ENCODE results near the gene KREMEN2.

Gene KREMEN2

GRCh38 chr16:2963723-2964474 is at the start of gene KREMEN2:
TSS of gene KREMEN2 (plus strand) at chr16:2964275. CDS start at chr16:2964521, 246 bp downstream.
- peak within 1 kb of the TSS; percentile 54 for H3K4me3 ChIP-seq (ENCODE audit: low read depth, low read length)
- TF ChIP-seq, protein P1, sequence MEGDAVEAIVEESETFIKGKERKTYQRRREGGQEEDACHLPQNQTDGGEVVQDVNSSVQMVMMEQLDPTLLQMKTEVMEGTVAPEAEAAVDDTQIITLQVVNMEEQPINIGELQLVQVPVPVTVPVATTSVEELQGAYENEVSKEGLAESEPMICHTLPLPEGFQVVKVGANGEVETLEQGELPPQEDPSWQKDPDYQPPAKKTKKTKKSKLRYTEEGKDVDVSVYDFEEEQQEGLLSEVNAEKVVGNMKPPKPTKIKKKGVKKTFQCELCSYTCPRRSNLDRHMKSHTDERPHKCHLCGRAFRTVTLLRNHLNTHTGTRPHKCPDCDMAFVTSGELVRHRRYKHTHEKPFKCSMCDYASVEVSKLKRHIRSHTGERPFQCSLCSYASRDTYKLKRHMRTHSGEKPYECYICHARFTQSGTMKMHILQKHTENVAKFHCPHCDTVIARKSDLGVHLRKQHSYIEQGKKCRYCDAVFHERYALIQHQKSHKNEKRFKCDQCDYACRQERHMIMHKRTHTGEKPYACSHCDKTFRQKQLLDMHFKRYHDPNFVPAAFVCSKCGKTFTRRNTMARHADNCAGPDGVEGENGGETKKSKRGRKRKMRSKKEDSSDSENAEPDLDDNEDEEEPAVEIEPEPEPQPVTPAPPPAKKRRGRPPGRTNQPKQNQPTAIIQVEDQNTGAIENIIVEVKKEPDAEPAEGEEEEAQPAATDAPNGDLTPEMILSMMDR (IDR thresholded peaks at IDR 0.05; ENCODE audit: borderline replicate concordance, insufficient read depth, low read depth, low read length), result 0 out of 2 replicates have a peak, but pooled peaks have one; percentile 11

DNA sequence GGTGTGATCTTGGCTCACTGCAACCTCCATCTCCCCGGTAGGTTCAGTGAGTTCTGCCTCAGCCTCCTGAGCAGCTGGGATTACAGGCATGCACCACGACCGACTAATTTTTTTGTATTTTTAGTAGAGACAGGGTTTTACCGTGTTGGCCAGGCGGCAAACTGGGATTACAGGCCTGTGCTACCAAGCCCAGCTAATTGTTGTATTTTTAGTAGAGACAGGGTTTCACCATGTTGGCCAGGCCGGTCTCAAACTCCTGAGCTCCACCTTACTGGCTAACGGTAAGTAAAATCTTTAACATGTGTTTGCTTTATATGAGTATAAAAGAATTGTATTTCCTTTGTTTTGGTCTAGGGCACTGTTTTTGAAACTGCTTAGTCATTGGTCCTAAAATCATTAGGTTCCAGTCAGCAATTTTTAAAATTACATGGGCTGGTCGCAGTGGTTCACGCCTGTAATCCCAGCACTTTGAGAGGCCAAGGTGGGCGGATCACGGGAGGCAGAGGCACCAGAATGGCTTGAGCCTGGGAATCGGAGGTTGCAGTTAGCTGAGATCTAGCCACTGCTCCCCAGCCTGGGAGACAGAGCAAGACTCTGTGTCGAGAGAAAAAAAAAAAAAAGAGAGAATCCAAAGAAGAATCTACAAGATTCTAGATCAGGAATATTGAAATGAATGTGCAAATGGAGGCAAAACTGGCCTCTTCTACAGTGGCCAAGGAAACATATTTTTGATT is 48.7 kb upstream of the KREMEN2 start:
- no peak overlapping the region for H3K4me3 ChIP-seq (ENCODE audit: low read depth, low read length)
- TF ChIP-seq, protein P1 (IDR thresholded peaks at IDR 0.05; ENCODE audit: borderline replicate concordance, insufficient read depth, low read depth, low read length), result no peak

DNA sequence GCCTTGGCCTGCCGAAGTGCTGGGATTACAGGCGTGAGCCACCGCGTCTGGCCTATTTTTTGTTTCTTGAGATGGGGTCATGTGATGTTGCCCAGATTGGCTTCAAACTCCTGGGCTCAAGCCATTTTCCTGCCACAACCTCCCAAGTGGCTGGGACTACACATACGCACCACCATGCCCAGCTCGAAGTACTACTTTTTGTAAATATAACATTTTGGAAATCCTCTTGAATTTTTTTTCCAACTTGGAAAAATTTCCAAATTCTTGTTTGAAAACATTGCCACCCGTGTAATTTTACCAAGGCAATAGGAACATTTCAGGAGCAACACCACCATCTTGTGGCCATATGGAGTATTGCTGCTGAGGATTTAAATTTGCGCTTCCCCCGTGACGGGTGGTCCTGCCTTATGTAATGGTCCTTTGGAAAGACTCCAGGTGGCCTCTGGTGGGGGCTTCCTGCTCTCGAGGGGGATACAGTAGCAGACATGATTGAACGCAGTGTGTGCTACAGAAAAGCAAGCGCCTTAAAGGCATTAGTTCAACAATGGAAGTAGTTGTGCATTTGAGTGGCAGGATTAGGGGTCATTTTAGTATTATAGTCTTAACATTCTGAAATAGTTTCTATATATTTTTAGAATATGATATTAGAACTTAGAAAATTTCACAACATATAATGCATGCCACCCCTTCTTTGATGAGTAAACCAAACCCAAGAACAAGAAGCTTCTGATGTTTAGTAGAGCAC is 44.4 kb upstream of the KREMEN2 start:
- TF ChIP-seq, protein P1 (IDR thresholded peaks at IDR 0.05; ENCODE audit: borderline replicate concordance, insufficient read depth, low read depth, low read length), result peak; percentile 69; the same call in 1 of the 2 replicates
- H3K4me3 ChIP-seq (ENCODE audit: low read depth, low read length), result no peak overlapping the region

DNA sequence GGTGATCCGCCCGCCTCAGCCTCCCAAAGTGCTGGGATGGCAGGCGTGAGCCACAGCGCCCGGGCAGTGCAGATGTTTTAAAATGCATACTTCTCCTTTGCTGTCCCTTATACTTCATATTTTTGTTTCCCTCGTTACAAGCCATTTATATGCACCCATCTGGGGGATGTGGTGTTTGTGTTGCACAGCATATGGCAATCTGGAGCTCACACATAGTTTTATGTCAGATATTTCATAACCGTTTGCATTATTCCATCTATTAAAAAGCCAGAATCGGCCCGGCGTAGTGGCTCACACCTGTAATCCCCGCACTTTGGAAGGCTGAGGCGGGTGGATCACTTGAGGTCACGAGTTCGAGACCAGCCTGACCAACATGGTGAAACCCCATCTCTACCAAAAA is 40.6 kb upstream of the KREMEN2 start:
- TF ChIP-seq, protein P1 (IDR thresholded peaks at IDR 0.05; ENCODE audit: borderline replicate concordance, insufficient read depth, low read depth, low read length), result no peak
- no peak overlapping the region for H3K4me3 ChIP-seq (ENCODE audit: low read depth, low read length)

- no peak overlapping the region for H3K4me3 ChIP-seq (ENCODE audit: low read depth, low read length)
- TF ChIP-seq, protein P1 (IDR thresholded peaks at IDR 0.05; ENCODE audit: borderline replicate concordance, insufficient read depth, low read depth, low read length), result no peak
Observed at GRCh38 chr16:2924901-2925755, 38.9 kb upstream of the KREMEN2 start.

DNA sequence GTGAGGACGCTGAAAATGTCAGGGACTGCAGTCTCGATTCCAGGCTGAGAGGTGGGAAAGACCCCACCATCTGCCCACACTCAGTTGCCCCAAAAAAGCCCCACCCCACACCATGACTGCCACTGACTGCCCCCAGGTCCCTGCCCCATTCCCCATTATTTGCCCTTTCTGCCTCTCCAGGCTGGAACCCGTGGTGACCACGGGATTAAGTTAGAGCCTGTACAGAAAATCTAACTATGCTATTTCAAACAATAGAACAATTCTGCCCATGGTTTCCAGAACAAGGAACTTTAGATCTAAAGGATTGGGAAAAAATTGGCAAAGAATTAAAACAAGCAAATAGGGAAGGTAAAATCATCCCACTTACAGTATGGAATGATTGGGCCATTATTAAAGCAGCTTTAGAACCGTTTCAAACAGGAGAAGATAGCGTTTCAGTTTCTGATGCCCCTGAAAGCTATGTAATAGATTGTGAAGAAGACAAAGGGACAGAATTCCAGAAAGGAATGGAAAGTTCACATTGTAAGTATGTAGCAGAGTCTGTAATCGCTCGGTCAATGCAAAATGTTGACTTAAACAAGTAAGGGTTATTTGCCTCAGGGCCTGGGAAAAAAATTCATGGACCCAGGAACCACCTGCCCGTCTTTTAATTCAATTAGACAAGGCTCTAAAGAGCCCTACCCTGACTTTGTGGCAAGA is 38.0 kb upstream of the KREMEN2 start:
- H3K4me3 ChIP-seq (ENCODE audit: low read depth, low read length), result no peak overlapping the region
- TF ChIP-seq, protein P1 (IDR thresholded peaks at IDR 0.05; ENCODE audit: borderline replicate concordance, insufficient read depth, low read depth, low read length), result no peak

Measured in GM12875 (cell line).